GM12892 (cell line): ENCODE measurements around the gene OR10A2.

Experiments
- POLR2A ChIP-seq: IDR thresholded peaks from 2 replicates; pipeline ENCODE4 v1.6.1; 2011; ENCODE audit warnings: low read depth, low read length, control low read depth
- POLR2AphosphoS5 ChIP-seq: IDR thresholded peaks from 2 replicates; pipeline ENCODE4 v1.6.1; 2011; ENCODE audit warnings: low read depth, low read length, control low read depth
- TAF1 ChIP-seq: IDR thresholded peaks from 2 replicates; pipeline ENCODE4 v1.6.1; 2011; ENCODE audit warnings: low read depth, mild to moderate bottlenecking, control low read depth, low read length, borderline replicate concordance

DNA sequence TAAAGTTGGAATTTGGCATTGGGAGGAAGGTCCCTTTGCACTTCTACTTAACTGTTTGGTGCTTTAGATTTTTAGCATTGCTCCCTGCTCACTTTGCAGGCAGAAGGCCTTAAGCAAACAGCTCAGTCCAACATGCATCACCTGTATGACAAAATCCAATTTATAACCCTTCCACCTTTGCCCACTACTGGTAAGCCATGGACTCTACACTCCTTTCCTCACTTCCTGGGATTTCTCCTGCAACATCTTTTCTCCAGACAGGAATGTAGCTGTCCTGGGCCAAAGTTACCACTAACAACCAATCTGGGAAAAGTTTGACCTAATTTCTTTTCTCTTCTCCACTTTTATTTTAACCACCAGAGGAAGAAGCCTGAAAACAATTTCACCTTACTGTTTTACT is 31.2 kb downstream of the OR10A2 start:
- TF ChIP-seq POLR2A (no peak), POLR2AphosphoS5 (no peak), TAF1 (no peak)
